Activated CD4-positive, alpha-beta T cell treated with anti-CD3 and anti-CD28 coated beads, Interleukin-10, Interleukin-2, amounts not matched to agents 100 ng/mL and 50 ng/mL, durations not matched to agents 16 hours and 8 hours (primary cell): ENCODE data around the gene ACVR2A.

Experiments
- DNase-seq: peaks from one replicate; pipeline ENCODE4 v3.0.0-alpha.2; 2020

Gene ACVR2A

GRCh38 chr2:147844697-147845410 lies at the start of gene ACVR2A:
Gene ACVR2A (plus strand): TSS chr2:147845029. CDS start chr2:147845153, 124 bp downstream.
- peak; percentile 42 for DNase-seq

GRCh38 chr2:147800316-147800715 lies 44.5 kb upstream of the ACVR2A start:
- DNase-seq, result no peak

DNA sequence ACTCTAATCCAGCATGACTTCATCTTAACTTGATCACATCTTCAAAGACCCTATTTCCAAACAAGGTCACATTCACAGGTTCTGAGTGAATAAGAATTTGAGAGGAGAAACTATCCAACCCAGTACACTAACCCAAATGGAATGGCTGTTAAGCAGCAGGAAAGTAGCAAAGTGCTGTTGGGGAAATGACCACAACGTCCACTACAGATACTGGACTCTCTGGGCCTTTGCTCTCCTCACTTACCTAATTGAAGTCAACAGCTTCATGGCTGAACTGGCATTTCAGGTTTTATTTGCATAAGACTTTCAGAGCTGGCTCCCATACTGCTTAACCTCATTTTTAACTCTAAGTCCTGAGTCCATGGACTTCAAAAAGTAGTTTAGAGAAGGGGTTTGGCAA lies 38.0 kb upstream of the ACVR2A start:
- DNase-seq, result no peak

DNA sequence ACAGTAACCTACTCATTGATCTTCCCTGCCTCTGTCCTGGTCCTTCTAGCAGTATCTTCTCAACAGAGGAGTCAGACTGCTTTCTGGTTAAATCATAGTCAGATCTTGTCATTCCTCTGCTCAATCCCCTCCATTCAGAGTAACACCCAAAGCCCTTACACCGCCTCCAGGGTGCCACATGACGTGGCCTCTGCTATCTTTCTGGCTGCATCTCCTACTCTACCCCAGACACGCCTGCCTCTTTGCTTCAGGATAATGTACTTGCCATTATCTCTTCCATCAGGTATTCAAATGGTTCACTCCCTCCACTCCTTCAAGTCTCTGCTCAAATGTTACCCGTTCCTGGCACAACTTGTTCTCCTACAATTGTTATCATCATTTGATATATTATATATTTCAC lies 36.3 kb upstream of the ACVR2A start:
- DNase-seq, result no peak

DNA sequence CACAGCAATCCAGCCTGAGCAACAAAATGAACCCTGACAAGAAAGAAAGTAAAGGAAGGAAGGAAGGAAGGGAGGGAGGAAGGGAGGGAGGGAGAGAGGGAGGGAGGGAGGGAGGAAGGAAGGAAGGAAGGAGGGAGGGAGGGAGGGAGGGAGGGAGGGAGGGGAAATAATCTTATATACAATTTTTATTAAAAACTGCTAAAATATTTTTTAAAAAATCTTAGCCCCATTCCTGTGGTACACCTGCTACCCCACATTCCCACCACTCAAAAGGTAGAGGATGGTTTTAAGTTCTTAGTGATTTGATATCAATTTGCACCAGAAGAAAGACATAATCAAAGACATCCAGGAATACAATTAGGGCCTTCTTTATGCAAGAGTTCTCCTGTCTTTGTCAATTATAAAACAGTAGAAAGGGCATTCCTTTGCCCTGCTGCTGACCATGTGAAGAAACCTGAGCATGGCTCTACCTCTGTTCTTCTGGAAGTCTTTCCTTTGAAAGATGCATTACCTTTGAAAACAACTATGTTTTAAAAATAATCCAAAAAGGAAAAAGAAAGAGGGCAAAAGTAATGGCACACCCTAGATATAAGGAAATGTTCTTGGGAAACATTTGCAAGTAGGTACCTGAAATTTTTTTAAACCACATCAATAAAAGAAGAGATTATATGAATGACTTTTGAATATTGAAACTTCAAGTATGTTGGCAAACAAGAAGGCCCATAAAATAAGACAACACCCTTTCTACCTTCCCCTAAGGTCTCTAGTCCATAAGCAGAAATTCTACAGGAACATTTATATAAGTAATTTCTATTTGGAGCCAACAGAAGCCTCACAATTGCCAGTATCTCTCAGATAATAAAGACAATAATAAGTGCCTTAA lies 33.7 kb upstream of the ACVR2A start:
- DNase-seq, result no peak

- DNase-seq, result no peak
These were observed 26.1 kb upstream of the ACVR2A start for GRCh38 chr2:147818741-147819140.

- DNase-seq, result no peak
These were observed 20.2 kb upstream of the ACVR2A start for GRCh38 chr2:147824620-147825019.

DNA sequence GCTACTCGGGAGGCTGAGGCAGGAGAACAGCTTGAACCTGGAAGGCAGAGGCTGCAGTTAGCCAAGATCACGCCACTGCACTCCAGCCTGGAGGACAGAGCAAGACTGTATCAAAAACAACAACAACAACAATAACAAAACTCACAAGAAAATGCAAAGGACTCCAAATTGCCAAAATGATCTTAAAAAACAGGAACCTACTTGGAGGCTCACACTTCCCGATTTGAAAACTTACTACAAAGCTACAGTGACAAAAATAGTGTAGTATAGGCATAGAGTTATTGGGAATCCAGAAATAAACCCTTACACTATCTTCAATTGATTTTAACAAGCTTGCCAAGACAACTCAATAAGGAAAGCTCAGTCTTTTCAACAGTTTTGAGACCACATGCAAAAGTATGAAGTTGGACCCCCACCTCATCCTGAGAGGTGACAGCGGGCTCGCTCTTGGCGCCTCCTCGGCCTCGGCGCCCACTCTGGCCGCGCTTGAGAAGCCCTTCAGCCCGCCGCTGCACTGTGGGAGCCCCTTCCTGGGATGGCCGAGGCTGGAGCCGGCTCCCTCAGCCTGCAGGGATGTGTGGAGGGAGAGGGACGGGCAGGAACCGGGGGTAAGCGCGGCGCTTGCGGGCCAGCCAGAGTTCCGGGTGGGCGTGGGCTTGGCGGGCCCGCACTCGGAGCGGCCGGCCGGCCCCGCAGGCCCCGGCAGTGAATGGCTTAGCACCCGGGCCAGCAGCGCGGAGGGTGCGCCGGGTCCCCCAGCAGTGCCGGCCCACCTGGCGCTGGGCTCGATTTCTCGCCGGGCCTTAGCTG lies 18.3 kb upstream of the ACVR2A start:
- DNase-seq, result no peak

DNA sequence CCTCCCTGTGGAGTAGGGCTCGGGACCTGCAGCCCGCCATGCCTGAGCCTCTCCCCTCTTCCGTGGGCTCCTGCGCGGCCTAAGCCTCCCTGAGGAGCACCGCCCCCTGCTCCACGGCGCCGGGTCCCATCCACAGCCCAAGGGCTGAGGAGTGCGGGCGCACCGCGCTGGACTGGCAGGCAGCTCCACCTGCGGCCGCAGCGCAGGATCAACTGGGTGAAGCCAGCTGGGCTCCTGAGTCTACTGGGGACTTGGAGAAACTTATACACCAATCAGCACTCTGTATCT lies 17.8 kb upstream of the ACVR2A start:
- no peak for DNase-seq

- DNase-seq, result no peak
These were observed 15.7 kb upstream of the ACVR2A start for GRCh38 chr2:147829106-147829505.

DNA sequence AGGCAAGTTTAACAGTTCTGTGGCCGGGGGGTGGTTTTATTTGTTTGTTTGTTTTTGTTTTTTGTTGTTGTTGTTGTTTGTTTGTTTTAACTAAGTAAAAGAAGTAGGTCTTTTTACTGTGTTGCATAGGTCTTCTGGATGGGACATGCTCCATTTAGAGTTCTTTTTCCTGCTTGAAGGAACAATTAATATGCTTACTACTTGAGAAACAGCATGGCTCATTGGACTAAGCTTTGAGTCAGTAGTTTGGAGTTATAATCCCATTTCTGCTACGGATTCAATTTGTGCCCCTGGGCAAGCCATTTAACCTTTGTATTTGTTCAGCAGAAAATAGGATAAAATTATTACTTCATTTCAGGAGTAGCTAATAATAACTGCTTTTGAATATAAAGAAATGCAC lies 8.7 kb upstream of the ACVR2A start:
- DNase-seq, result no peak

DNA sequence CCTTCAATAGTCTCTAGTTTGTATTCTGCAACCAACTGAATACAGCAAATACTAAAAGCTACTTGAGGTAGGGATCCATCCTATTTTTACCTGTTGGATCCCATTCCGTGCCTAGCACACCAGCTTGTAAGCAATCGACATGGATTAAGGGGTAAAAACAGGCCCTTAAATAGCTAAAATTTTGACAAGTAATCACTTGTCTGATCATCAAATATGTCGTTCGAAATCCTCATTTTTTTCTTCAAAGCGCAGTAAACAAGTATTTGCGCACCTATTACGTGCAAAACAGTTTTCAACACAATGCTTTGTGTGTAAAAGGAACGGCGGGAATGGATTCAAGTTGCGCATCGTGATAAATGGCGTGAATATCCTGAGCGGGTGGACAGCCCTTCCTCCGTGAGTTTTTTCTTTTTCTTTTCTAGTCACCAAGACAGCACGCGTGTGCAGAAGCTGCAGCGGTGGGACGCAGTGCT lies 1.4 kb upstream of the ACVR2A start:
- no peak for DNase-seq

DNA sequence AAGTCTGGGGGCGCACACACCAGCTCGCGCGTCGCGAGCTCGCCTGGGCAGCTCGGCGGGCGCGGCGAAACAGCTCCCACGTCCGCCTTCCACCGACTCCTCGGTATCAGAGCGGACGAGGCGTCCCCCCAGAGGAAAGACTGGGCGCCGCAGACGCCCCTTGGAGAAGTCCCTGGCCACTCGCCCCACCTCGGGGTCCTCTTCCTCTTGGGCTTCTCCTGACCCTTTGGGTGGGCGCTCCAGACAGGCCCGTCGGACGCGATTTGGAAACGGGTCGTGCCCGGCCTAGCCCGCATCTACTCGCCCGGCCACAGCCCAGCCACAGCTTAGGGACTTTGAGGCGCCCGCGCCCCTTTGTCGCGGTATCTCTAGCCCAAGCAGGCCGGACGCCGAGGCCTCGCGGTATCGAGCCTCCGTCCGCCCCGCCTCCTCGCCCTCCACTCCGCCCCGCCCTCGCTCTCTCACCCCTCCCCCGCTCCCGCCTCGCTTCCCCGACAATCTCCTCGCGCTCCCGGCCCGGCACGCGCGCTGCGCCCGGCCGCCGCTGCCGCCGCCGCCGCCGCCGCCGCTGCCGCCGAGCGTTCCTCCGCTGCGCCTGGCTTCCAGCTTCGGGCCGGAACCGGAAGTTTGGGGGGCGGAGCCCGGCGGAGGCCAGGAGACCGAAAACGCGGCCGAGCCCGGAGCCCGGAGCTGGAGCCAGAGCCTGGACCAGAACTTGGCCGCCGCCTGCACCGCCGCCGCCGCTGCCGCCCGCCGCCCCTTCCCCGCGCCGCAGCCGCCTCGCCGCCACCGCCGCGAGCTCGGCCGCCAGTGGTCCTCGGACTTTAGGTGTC lies 749 bp upstream of the ACVR2A start:
- peak; percentile 87 for DNase-seq

- DNase-seq, result peak; percentile 73
These were observed 662 bp downstream of the ACVR2A start for GRCh38 chr2:147845411-147845971.

DNA sequence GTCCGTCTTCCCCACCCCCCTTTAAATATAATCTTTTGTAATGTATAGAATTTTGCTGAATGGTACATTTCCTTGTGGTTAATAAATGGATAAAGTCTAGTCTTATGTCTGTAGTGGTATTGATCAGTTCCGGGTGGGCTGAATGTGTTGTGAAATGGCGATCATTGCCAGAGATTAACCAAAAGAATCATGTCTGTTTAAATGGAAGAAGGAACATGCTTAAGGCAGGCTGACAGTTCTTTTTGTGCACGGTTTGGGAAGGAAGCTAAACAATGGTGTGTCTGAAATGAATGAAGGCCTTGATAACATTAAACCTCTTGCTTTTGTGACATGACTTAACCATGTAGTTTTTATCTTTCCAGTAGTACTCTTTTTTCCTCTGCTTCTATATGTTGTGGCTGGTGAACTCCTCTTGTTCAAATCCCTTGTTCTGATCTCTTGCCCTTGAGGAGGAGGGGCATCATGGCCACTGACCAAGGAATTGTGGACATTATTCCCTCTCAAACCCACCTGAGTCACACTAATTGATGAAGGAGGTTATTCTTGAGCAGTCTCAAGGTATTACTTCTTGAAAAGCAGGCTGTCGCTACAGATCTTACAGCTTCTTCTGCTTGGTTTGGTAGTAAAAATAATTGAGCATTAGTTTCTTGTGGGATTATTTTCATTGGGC lies 1.7 kb downstream of the ACVR2A start:
- no peak for DNase-seq

DNA sequence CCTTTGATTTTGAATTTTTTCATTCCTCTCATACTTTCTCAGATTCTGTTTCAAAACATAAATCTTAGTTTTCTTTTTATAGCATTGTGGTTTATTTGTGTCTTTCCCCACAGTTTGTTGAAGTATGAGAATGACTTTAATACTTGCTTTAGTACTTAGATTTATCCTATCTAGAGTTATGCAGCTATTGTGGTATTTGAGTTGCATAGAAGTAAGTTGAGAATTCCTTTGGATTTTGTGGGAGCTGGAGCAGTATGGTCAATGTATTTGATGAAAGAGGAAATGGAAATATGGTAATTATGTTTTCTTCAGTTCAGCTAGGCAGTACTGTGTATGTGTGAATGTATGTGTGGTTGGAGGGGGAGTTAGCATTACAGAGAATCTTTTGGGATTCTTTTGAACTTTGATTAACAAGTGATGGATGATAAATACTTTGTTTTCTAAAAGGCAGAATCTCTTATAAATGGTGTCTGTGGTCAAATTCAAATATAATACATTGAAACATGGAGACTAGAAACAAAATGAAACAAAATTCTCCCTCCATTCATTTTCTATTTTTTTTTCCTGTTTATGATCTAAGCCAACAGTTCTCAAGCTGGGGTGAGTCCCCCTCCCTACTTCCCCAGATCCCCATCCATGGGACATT lies 3.0 kb downstream of the ACVR2A start:
- DNase-seq, result no peak

- DNase-seq, result no peak
These were observed 6.0 kb downstream of the ACVR2A start for GRCh38 chr2:147850838-147851237.

DNA sequence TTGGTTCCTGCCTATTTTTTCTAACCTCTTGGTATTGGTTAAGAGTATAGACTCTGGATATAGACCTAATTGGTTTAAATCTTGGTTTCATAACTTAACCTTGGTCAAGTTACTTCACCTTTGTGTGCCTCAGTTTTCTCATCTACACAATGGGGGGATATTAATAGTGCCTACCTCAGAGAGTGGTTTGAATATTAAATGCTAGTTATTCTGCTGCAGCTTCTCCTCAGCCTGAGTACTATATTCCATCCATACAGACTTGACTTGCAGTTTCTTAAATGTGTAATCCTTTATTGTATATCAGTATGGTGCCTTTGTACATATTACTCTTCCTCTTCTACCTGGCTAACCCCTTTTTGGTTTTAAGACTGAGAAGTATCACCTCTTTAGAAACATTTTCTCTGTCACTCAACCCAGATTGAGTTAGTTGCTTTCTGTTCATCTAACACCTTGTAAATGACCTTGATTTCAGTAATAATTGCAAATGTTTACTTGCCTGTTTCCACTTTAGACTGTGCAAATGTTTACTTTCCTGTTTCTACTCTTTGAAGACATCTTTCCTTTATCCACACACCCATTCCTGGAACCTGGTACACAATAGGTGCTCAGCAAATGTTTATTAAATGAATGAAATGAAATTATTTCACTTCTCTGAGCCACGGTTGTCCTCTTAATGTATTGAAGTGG lies 6.6 kb downstream of the ACVR2A start:
- DNase-seq, result no peak

DNA sequence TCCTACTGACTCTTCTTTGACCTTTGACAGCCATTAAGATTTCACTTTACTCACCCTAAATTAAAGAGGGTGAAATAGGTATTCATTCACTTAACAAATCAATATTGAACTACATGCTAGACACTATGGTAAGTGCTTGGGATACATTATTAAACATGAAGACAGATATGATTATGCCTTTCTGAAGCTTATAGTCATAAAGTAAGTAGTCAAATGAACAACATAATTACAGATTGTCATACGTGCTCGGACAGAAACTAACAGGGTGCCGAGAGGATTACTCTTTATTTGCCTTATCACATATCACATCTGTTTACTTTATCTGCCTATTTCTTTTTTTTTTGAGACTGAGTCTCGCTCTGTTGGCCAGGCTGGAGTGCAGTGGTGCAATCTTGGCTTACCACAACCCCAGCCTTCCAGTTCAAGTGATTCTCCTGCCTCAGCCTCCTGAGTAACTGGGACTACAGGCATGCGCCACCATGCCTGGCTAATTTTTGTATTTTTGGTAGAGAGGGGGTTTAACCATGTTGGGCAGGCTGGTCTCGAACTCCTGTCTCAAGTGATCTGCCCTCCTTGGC lies 9.8 kb downstream of the ACVR2A start:
- no peak for DNase-seq

GRCh38 chr2:147855316-147855715 lies 10.5 kb downstream of the ACVR2A start:
- no peak for DNase-seq
